Neural progenitor cell (in vitro differentiated cells): ENCODE results near the gene KAZALD1. TPM values are rescaled to one million over a fixed set of nuclear protein-coding genes. Genes with fewer than 3 reads are reported as not detected.
A peak's percentile ranks its signal among the peaks of the same experiment; 100 is the strongest.

Source experiments
- DNase-seq: peaks from one replicate; pipeline ENCODE4 v3.0.0-alpha.2; 2016; ENCODE audit warnings: low spot score
- H2AFZ ChIP-seq: fragments of 200-600 bp; sonication (generic); replicated peaks from 2 replicates; pipeline ENCODE4 v1.6.1; 2016; ENCODE audit warnings: antibody characterized with exemption
- H3F3A ChIP-seq: fragments of 200-600 bp; sonication (generic); 2 replicates; pipeline ENCODE4 v1.6.1; 2016; ENCODE audit warnings: antibody characterized with exemption, low read depth
- H3K27ac ChIP-seq: fragments of 200-600 bp; sonication (generic); 2 replicates; pipeline ENCODE4 v1.5.1; 2016; ENCODE audit warnings: mild to moderate bottlenecking
- H3K27me3 ChIP-seq: fragments of 200-600 bp; sonication (generic); 2 replicates; pipeline ENCODE4 v1.6.1; 2016; ENCODE audit warnings: mild to moderate bottlenecking, moderate library complexity
- H3K36me3 ChIP-seq: fragments of 200-600 bp; sonication (generic); 2 replicates; pipeline ENCODE4 v1.5.1; 2016
- H3K4me1 ChIP-seq: fragments of 200-600 bp; sonication (generic); 2 replicates; pipeline ENCODE4 v1.6.1; 2016; ENCODE audit warnings: mixed run types
- H3K4me2 ChIP-seq: fragments of 200-600 bp; sonication (generic); 2 replicates; pipeline ENCODE4 v1.6.1; 2016
- H3K4me3 ChIP-seq: fragments of 200-600 bp; sonication (generic); 2 replicates; pipeline ENCODE4 v1.5.1; 2016
- H3K79me2 ChIP-seq: fragments of 200-600 bp; sonication (generic); 2 replicates; pipeline ENCODE4 v1.6.1; 2016; ENCODE audit warnings: low read depth
- H3K9ac ChIP-seq: fragments of 200-600 bp; sonication (generic); 2 replicates; pipeline ENCODE4 v1.6.1; 2016
- H3K9me3 ChIP-seq: fragments of 200-600 bp; sonication (generic); 2 replicates; pipeline ENCODE4 v1.5.1; 2016; ENCODE audit warnings: low read depth
- H4K20me1 ChIP-seq: fragments of 200-600 bp; sonication (generic); 2 replicates; pipeline ENCODE4 v1.6.1; 2016; ENCODE audit warnings: low read depth
- H3K27ac Mint-ChIP-seq: 3 replicates; pipeline ENCODE4 v1.8.0; 2021; ENCODE audit warnings: mixed read lengths
- H3K27me3 Mint-ChIP-seq: 2 replicates; pipeline ENCODE4 v1.8.0; 2022; ENCODE audit warnings: low read depth, mild to moderate bottlenecking, inconsistent platforms, moderate library complexity, mixed read lengths; ENCODE audit not compliant: insufficient read depth
- H3K36me3 Mint-ChIP-seq: 3 replicates; pipeline ENCODE4 v1.8.0; 2021; ENCODE audit warnings: mixed read lengths
- H3K4me1 Mint-ChIP-seq: 3 replicates; pipeline ENCODE4 v1.8.0; 2021; ENCODE audit warnings: mixed read lengths
- H3K4me3 Mint-ChIP-seq: 3 replicates; pipeline ENCODE4 v1.8.0; 2021; ENCODE audit warnings: mild to moderate bottlenecking, moderate library complexity, mixed read lengths
- H3K9me3 Mint-ChIP-seq: 3 replicates; pipeline ENCODE4 v1.8.0; 2020; ENCODE audit warnings: mixed read lengths
- CTCF ChIP-seq: fragments of 200-600 bp; sonication (generic); IDR thresholded peaks from 2 replicates; pipeline ENCODE4 v1.5.1; 2017; ENCODE audit warnings: antibody characterized with exemption, mild to moderate bottlenecking
- EZH2 ChIP-seq: fragments of 200-600 bp; sonication (generic); IDR thresholded peaks from 2 replicates; pipeline ENCODE4 v1.6.1; 2017; ENCODE audit warnings: antibody characterized with exemption, mild to moderate bottlenecking, moderate library complexity
- EZH2phosphoT487 ChIP-seq: fragments of 200-600 bp; sonication (generic); IDR thresholded peaks from 2 replicates; pipeline ENCODE4 v1.6.1; 2017; ENCODE audit warnings: antibody characterized with exemption
- total RNA-seq: library from RNA; depleted of rRNA; stranded (reverse); fragments of >200 nt; gene quantifications from 2 replicates; pipeline ENCODE4 v1.2.3, GENCODE V29; 2015; ENCODE audit warnings: low replicate concordance

The KAZALD1 gene
- total RNA-seq, 1 donor from 2014 or later: 0.77 TPM

GRCh38 chr10:101080933-101081931 is 19.4 kb downstream of the KAZALD1 start:
- Histone ChIP-seq H4K20me1 (peaks cover 12% of the 10 kb centered on the region), H3K4me3 (no peak overlapping the region), H3K36me3 (no peaks in the 10 kb centered on the region), H2AFZ (no peak overlapping the region), H3F3A (no peaks in the 10 kb centered on the region), H3K9me3 (no peaks in the 10 kb centered on the region), H3K27ac (no peak overlapping the region), H3K79me2 (no peaks in the 10 kb centered on the region), H3K9ac (no peak overlapping the region), H3K4me2 (no peak overlapping the region), H3K27me3 (peaks cover 98% of the 10 kb centered on the region), H3K4me1 (no peaks in the 10 kb centered on the region)
- DNase-seq: peak; percentile 70
- Mint-ChIP-seq H3K9me3 (no peaks in the 10 kb centered on the region), H3K4me3 (no peak overlapping the region), H3K36me3 (no peaks in the 10 kb centered on the region), H3K4me1 (peaks cover under 1% of the 10 kb centered on the region), H3K27me3 (peaks cover 38% of the 10 kb centered on the region), H3K27ac (no peak overlapping the region)
- no peak for TF ChIP-seq EZH2phosphoT487
- peak; percentile 30 for TF ChIP-seq EZH2

DNA sequence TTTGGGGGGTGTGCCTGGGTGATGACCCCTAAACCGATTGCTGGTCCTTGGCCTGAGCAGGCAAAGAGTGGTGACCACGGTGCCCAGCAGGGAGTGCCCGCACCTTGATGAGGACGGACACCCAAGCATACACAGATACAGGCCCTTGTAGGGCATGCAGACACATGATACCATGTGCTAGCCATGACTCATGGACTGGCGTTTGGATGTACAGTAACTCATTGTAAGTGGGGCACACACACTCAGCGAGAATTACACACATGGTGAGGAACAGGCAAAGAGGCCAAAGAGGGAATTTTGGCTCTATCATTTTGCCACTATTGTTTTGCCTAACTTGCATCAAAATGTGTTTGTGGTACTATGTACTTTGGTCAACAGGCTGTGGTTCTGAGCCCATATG is 24.1 kb downstream of the KAZALD1 start:
- Histone ChIP-seq H3K79me2 (no peaks in the 10 kb centered on the region), H3K4me3 (no peak overlapping the region), H4K20me1 (peaks cover 3% of the 10 kb centered on the region), H3K27ac (no peak overlapping the region), H3K4me1 (no peaks in the 10 kb centered on the region), H3K4me2 (no peak overlapping the region), H3K9ac (no peak overlapping the region), H2AFZ (no peak overlapping the region), H3K27me3 (peaks cover 100% of the 10 kb centered on the region), H3K36me3 (no peaks in the 10 kb centered on the region), H3F3A (no peaks in the 10 kb centered on the region), H3K9me3 (no peaks in the 10 kb centered on the region)
- Mint-ChIP-seq H3K4me3 (no peak overlapping the region), H3K27me3 (peaks cover 30% of the 10 kb centered on the region), H3K36me3 (no peaks in the 10 kb centered on the region), H3K4me1 (no peaks in the 10 kb centered on the region), H3K9me3 (no peaks in the 10 kb centered on the region), H3K27ac (no peak overlapping the region)
- DNase-seq: no peak
- TF ChIP-seq EZH2phosphoT487 (no peak), EZH2 (no peak), CTCF (no peak)

DNA sequence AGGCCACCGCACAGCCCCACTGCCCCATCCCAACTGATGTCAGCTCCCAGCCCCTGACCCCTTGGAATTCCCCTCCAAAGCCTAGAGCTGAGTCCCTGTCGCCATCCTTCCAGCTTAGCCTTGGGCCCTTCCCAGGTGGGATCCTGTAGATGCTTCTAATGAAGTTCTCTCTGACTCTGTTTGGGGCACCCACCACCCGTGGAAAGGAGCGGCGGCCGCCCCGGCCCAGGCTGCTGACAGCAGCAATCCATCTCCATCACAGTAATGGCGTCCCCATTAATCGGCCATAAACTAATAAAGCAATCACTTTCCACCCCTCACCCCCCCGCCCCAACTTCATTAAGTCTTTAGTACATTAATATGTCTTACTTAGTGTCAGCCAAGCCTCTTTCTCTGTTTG is 25.6 kb downstream of the KAZALD1 start:
- H3K9ac ChIP-seq: no peak overlapping the region
- Mint-ChIP-seq H3K27me3 (peaks cover 32% of the 10 kb centered on the region), H3K4me1 (no peaks in the 10 kb centered on the region), H3K9me3 (no peaks in the 10 kb centered on the region), H3K4me3 (no peak overlapping the region), H3K27ac (no peak overlapping the region), H3K36me3 (no peaks in the 10 kb centered on the region)
- H3K79me2 ChIP-seq: no peaks in the 10 kb centered on the region
- H3K27me3 ChIP-seq: peaks cover 100% of the 10 kb centered on the region
- H3K27ac ChIP-seq: no peak overlapping the region
- H3K9me3 ChIP-seq: no peaks in the 10 kb centered on the region
- H3K4me1 ChIP-seq: no peaks in the 10 kb centered on the region
- no peak overlapping the region for H2AFZ ChIP-seq
- TF ChIP-seq EZH2 (no peak), CTCF (no peak), EZH2phosphoT487 (no peak)
- no peak overlapping the region for H3K4me2 ChIP-seq
- H3K4me3 ChIP-seq: no peak overlapping the region
- DNase-seq: no peak
- H3F3A ChIP-seq: no peaks in the 10 kb centered on the region
- no peaks in the 10 kb centered on the region for H4K20me1 ChIP-seq
- H3K36me3 ChIP-seq: no peaks in the 10 kb centered on the region

- no peak overlapping the region for H2AFZ ChIP-seq
- no peak for DNase-seq
- H3K36me3 ChIP-seq: no peaks in the 10 kb centered on the region
- no peak overlapping the region for H3K27ac Mint-ChIP-seq
- no peaks in the 10 kb centered on the region for H3F3A ChIP-seq
- no peak overlapping the region for H3K27ac ChIP-seq
- H3K4me3 Mint-ChIP-seq: no peak overlapping the region
- H3K4me2 ChIP-seq: no peak overlapping the region
- H4K20me1 ChIP-seq: peaks cover 4% of the 10 kb centered on the region
- no peak for TF ChIP-seq EZH2
- TF ChIP-seq EZH2phosphoT487: no peak
- TF ChIP-seq CTCF: no peak
- no peak overlapping the region for H3K4me3 ChIP-seq
- H3K9me3 Mint-ChIP-seq: no peaks in the 10 kb centered on the region
- peaks cover 36% of the 10 kb centered on the region for H3K27me3 Mint-ChIP-seq
- H3K4me1 ChIP-seq: peaks cover 3% of the 10 kb centered on the region
- no peaks in the 10 kb centered on the region for H3K36me3 Mint-ChIP-seq
- peaks cover 100% of the 10 kb centered on the region for H3K27me3 ChIP-seq
- peaks cover 4% of the 10 kb centered on the region for H3K4me1 Mint-ChIP-seq
- H3K79me2 ChIP-seq: no peaks in the 10 kb centered on the region
- H3K9ac ChIP-seq: no peak overlapping the region
- H3K9me3 ChIP-seq: no peaks in the 10 kb centered on the region
These were observed 26.2 kb downstream of the KAZALD1 start for GRCh38 chr10:101087965-101088364.
